SK-N-SH treated with all-trans-retinoic acid at 6 μM for 48 hours (cell line): Measurements from ENCODE around the gene POLR2C.

Experiments
- ATAC-seq: fragments of 200-7000 bp; cut with Tn5 transposase; 3 replicates; pipeline ENCODE4 v1.9.1; 2020; ENCODE audit warnings: mild to moderate bottlenecking, moderate library complexity
- ARNTL ChIP-seq: fragments of 450-650 bp; formaldehyde crosslinking; IDR thresholded peaks from 2 replicates; pipeline ENCODE4 v1.5.0; 2020; ENCODE audit warnings: low read depth, mild to moderate bottlenecking, moderate library complexity, borderline replicate concordance
- BACH2 ChIP-seq: fragments of 250-450 bp; sonication (Bioruptor Pico); IDR thresholded peaks from 2 replicates; pipeline ENCODE4 v1.9.0; 2021; ENCODE audit warnings: mild to moderate bottlenecking, borderline replicate concordance
- CREB5 ChIP-seq: fragments of 250-450 bp; sonication (Bioruptor Pico); IDR thresholded peaks from 2 replicates; pipeline ENCODE4 v1.5.1; 2020; ENCODE audit warnings: low read depth, mild to moderate bottlenecking, moderate library complexity
- CSRNP3 ChIP-seq: fragments of 250-450 bp; sonication (Bioruptor Pico); IDR thresholded peaks from 2 replicates; pipeline ENCODE4 v1.5.1; 2021; ENCODE audit warnings: mild to moderate bottlenecking, moderate library complexity
- ESRRG ChIP-seq: fragments of 250-450 bp; sonication (Bioruptor Pico); IDR thresholded peaks from 2 replicates; pipeline ENCODE4 v1.6.1; 2021; ENCODE audit warnings: mild to moderate bottlenecking
- GLIS3 ChIP-seq: fragments of 250-450 bp; sonication (Bioruptor Pico); IDR thresholded peaks from 2 replicates; pipeline ENCODE4 v1.5.0; 2020; ENCODE audit warnings: mild to moderate bottlenecking, moderate library complexity
- ISL1 ChIP-seq: fragments of 250-450 bp; sonication (Bioruptor Pico); IDR thresholded peaks from 2 replicates; pipeline ENCODE4 v2.1.2; 2022; ENCODE audit warnings: mild to moderate bottlenecking, moderate library complexity
- OSR1 ChIP-seq: fragments of 250-450 bp; sonication (Bioruptor Pico); IDR thresholded peaks from 2 replicates; pipeline ENCODE4 v1.8.0; 2022; ENCODE audit warnings: moderate library complexity, mild to moderate bottlenecking, inconsistent platforms
- POU6F1 ChIP-seq: fragments of 250-450 bp; sonication (Bioruptor Pico); IDR thresholded peaks from 2 replicates; pipeline ENCODE4 v1.8.0; 2021; ENCODE audit warnings: low read depth, mild to moderate bottlenecking, moderate library complexity, borderline replicate concordance
- PPARA ChIP-seq: fragments of 250-450 bp; sonication (Bioruptor Pico); IDR thresholded peaks from 2 replicates; pipeline ENCODE4 v1.5.0; 2020; ENCODE audit warnings: mild to moderate bottlenecking, borderline replicate concordance
- SNAI2 ChIP-seq: fragments of 250-450 bp; sonication (Bioruptor Pico); IDR thresholded peaks from 2 replicates; pipeline ENCODE4 v1.5.0; 2020; ENCODE audit warnings: mild to moderate bottlenecking, moderate library complexity
- TCF4 ChIP-seq: fragments of 250-450 bp; sonication (Bioruptor Pico); IDR thresholded peaks from 2 replicates; pipeline ENCODE4 v1.8.0; 2021; ENCODE audit warnings: mild to moderate bottlenecking, moderate library complexity, borderline replicate concordance
- TOX ChIP-seq: fragments of 250-450 bp; sonication (Bioruptor Pico); IDR thresholded peaks from 2 replicates; pipeline ENCODE4 v1.8.0; 2021; ENCODE audit warnings: mild to moderate bottlenecking, moderate library complexity, borderline replicate concordance
- TSHZ2 ChIP-seq: fragments of 250-450 bp; sonication (Bioruptor Pico); IDR thresholded peaks from 2 replicates; pipeline ENCODE4 v1.5.0; 2020; ENCODE audit warnings: mild to moderate bottlenecking, moderate library complexity
- ZC3H10 ChIP-seq: fragments of 250-450 bp; sonication (Bioruptor Pico); IDR thresholded peaks from 2 replicates; pipeline ENCODE4 v1.5.1; 2021; ENCODE audit warnings: mild to moderate bottlenecking, moderate library complexity
- ZFP3 ChIP-seq: fragments of 250-450 bp; sonication (Bioruptor Pico); IDR thresholded peaks from 2 replicates; pipeline ENCODE4 v1.5.0; 2020; ENCODE audit warnings: mild to moderate bottlenecking, moderate library complexity
- ZFP30 ChIP-seq: fragments of 450-650 bp; formaldehyde crosslinking; IDR thresholded peaks from 2 replicates; pipeline ENCODE4 v1.5.0; 2022; ENCODE audit warnings: mild to moderate bottlenecking, moderate library complexity
- ZNF565 ChIP-seq: fragments of 450-650 bp; formaldehyde crosslinking; conservative IDR thresholded peaks from 2 replicates; pipeline ENCODE4 v1.5.0; 2020; ENCODE audit warnings: low read depth, mild to moderate bottlenecking, moderate library complexity
- ZNF70 ChIP-seq: fragments of 450-650 bp; formaldehyde crosslinking; IDR thresholded peaks from 2 replicates; pipeline ENCODE4 v1.5.0; 2020; ENCODE audit warnings: mild to moderate bottlenecking, moderate library complexity
- ZNF8 ChIP-seq: fragments of 450-650 bp; formaldehyde crosslinking; IDR thresholded peaks from 2 replicates; pipeline ENCODE4 v1.5.0; 2020; ENCODE audit warnings: mild to moderate bottlenecking, moderate library complexity
- TF ChIP-seq, protein P1 (sequence below): fragments of 250-450 bp; sonication (Bioruptor Pico); IDR thresholded peaks from 2 replicates; pipeline ENCODE4 v1.8.0; 2020; ENCODE audit warnings: mild to moderate bottlenecking, moderate library complexity, borderline replicate concordance

Gene POLR2C

GRCh38 chr16:57475711-57476339 lies 13.3 kb downstream of the POLR2C start:
- ATAC-seq, result peak; percentile 60
- no peak for TF ChIP-seq CSRNP3

- TF ChIP-seq SNAI2 (CRISPR knock-in tag) (no peak), ZNF8 (no peak), ZC3H10 (CRISPR knock-in tag) (no peak), TCF4 (CRISPR knock-in tag) (no peak), ZFP30 (CRISPR knock-in tag) (no peak), ISL1 (CRISPR knock-in tag) (no peak), CREB5 (CRISPR knock-in tag) (no peak), TOX (CRISPR knock-in tag) (no peak), ZNF565 (CRISPR knock-in tag) (no peak), GLIS3 (no peak)
- no peak for ATAC-seq
These were observed 14.3 kb downstream of the POLR2C start for GRCh38 chr16:57476546-57477410.

DNA sequence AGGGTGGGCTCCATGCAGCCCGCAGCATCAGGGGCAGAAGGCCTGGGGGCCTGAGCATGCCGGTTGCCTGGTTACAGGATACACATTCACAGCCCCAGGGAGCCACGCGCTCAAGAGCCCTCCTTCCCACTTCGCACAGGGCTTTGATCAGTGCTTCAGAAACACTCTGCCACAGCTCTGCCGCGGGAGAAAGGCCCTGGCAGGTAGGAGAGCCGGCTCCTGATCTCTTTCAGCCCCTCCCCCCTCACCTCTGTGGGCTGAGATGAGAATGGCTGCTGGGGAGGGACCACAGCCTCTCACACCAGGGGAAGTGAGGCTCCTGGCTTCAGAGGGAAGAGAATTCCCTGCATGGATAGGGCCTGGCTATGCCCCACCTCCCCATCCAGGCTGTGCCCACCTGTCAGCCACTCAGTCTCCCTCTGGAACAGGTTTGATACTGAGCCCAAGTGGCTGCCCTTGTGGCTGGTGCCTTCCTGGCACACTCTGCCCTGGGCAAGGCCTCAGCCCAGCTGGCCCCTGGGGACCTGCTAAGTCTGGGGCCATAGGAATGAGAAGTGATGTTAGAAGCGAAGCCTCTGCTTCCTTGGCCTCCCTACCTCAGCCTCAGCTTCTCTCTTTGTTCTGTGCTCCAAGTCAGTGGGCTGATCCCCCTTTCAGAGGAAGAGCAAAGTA lies 15.2 kb downstream of the POLR2C start:
- TF ChIP-seq OSR1 (CRISPR knock-in tag) (no peak), TOX (CRISPR knock-in tag) (no peak), ZFP30 (CRISPR knock-in tag) (no peak), ZNF565 (CRISPR knock-in tag) (no peak), PPARA (CRISPR knock-in tag) (no peak), ESRRG (CRISPR knock-in tag) (no peak), TSHZ2 (CRISPR knock-in tag) (no peak), TCF4 (CRISPR knock-in tag) (no peak), BACH2 (no peak), ZNF70 (CRISPR knock-in tag) (no peak)
- ATAC-seq, result no peak

- ATAC-seq, result 0 out of 3 replicates have a peak, but pooled peaks have one; percentile 1
- TF ChIP-seq POU6F1 (no peak), CSRNP3 (no peak), PPARA (CRISPR knock-in tag) (no peak), GLIS3 (no peak), ZFP3 (no peak), ZFP30 (CRISPR knock-in tag) (no peak), OSR1 (CRISPR knock-in tag) (no peak), ESRRG (CRISPR knock-in tag) (no peak), ARNTL (CRISPR knock-in tag) (no peak), ZNF565 (CRISPR knock-in tag) (no peak)
- TF ChIP-seq, protein P1, sequence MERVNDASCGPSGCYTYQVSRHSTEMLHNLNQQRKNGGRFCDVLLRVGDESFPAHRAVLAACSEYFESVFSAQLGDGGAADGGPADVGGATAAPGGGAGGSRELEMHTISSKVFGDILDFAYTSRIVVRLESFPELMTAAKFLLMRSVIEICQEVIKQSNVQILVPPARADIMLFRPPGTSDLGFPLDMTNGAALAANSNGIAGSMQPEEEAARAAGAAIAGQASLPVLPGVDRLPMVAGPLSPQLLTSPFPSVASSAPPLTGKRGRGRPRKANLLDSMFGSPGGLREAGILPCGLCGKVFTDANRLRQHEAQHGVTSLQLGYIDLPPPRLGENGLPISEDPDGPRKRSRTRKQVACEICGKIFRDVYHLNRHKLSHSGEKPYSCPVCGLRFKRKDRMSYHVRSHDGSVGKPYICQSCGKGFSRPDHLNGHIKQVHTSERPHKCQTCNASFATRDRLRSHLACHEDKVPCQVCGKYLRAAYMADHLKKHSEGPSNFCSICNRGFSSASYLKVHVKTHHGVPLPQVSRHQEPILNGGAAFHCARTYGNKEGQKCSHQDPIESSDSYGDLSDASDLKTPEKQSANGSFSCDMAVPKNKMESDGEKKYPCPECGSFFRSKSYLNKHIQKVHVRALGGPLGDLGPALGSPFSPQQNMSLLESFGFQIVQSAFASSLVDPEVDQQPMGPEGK, result no peak
These were observed 16.1 kb downstream of the POLR2C start for GRCh38 chr16:57478396-57479204.
